HG02678 (cell line): ENCODE results near the gene COPB2.
"Not testable (repeated sequence)": the region's sequence is repeated elsewhere in the genome, so short reads cannot be mapped to it uniquely, and the experiment has no call there.

Experiments used
- ATAC-seq: cut with Tn5 transposase; IDR thresholded peaks from one replicate; pipeline ENCODE4 v1.9.1; 2021; ENCODE audit warnings: mild to moderate bottlenecking, moderate library complexity; ENCODE audit not compliant: unreplicated experiment

The COPB2 gene

GRCh38 chr3:139389552-139390368 lies at the start of gene COPB2:
COPB2 (minus strand) TSS chr3:139389647; CDS start chr3:139389550, 97 bp downstream.
- peak; percentile 98 for ATAC-seq

DNA sequence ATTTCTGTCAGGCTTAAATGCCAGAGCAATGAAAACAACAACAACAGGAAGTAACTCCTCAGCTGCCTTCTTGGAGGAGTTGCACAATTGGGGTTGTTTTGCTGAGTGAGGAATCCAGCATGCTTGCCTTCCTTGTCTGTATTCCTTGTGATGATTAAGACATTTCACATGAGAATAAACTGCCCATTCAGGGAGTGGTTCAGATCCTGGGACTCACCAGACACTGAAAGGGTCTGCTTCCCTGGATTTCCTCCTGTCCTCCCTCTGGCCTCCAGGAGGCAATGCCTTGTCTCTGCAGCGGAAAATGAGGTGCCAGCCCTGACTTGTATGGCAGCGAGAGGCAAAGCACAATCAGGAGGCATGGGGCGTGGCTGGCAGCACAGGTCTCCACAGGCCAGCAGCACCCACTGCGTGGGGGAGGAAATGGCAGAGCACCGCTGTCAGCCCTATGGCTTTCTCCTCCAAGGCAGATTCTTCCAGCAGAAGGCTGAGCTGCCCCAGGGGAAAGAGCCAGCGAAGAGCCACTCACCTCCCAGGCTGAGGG lies 45.4 kb upstream of the COPB2 start:
- no peak for ATAC-seq

- no peak for ATAC-seq
Measured at GRCh38 chr3:139434228-139434627, 44.8 kb upstream of the COPB2 start.

DNA sequence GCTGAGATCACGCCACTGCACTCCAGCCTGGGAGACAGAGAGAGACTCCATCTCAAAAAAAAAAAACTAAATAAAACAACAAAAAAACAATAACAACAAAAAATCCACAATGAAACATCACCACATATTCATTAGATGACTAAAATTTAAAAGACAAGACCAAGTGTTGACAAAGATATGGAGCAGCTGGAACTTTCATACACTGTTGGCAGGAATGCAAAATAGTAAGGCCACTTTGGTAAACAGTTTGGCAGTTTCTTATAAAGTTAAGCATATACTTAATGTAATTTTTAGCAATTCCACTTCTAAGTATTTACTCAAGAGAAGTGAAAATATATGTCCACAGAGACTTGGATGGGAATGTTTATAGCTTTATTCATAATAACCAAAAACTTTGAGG lies 43.6 kb upstream of the COPB2 start:
- no peak for ATAC-seq

DNA sequence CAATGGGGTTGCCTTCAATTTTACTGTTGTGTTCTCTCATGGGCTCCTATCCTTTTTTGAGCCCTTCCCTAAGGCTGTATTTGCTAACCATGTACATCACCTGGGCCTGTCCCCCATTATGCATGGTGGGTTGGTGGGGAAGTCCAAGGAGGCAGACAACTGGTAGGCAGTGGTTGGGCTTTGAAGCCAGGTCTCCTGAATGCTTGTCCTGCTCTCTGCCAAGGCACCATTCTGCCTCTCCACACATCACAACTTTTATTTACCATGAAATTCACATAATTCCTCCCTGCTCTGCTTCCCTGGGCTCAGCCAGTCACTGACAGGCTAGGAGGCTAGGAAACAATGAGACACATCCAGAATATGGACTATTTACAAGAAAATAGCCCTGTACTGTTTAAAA lies 41.0 kb upstream of the COPB2 start:
- ATAC-seq = no peak

- ATAC-seq = peak; percentile 76
Measured at GRCh38 chr3:139427283-139428060, 38.0 kb upstream of the COPB2 start.

- ATAC-seq = no peak
Measured at GRCh38 chr3:139425745-139426400, 36.4 kb upstream of the COPB2 start.

DNA sequence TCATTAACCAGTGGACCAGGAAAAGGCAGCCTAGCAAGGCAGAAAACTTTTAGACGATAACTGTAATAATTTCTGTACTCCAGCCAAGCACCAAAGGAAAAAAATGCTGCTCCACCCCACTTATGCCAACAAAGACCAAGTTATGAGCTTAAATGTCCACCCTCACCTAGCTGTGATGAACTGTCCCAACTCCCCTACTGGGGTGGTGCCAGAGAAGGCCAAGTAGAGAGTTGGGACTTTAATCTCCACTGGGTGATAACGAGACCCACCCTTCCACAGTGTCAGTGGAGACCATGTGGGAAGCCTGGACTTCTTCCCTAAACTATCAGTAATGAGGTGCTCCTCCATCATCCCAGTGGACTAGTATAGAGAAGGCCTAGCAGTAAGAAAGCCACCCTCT lies 33.8 kb upstream of the COPB2 start:
- no peak for ATAC-seq

- no peak for ATAC-seq
Measured at GRCh38 chr3:139421460-139421859, 32.0 kb upstream of the COPB2 start.

DNA sequence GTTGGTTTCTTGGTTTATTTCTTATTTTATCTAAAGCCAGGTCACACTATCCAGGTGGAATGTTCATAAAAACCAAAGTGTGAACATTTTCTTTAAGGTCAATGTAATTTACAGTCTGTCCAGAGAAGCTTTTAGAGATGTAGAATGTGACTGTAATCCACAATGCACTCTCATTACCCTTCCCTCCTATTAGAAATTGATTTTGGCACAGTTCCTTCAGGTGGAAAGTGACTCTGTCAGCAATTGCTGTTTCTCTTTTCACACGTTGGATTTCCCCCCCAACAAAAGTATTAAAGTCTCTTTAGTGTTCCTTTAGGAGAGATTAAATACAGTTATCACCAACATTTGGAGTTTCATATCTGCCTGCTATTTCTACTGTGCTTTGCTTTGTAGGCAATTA lies 31.6 kb upstream of the COPB2 start:
- no peak for ATAC-seq

DNA sequence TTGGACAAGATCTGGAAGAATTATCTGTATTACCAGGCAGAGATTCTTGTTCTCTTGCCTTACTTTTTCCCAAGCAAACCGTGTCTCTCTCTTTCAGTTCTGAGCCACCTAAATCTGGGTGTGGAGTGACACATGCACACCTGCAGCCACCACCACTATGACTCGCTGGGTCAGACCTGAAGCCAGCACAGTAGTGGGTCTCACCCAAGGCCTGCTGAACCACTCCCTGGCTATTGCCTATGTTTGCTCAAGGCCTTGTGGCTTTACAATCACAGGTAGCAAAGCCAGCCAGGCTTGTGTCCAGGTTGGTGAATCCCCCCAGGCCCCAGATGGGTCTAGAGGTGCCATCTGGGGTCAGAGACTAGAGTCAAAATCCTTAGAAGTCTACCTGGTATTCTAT lies 28.7 kb upstream of the COPB2 start:
- ATAC-seq = no peak

- no peak for ATAC-seq
Measured at GRCh38 chr3:139416275-139416674, 26.8 kb upstream of the COPB2 start.

- no peak for ATAC-seq
Measured at GRCh38 chr3:139414608-139415224, 25.3 kb upstream of the COPB2 start.

GRCh38 chr3:139412891-139413290 lies 23.4 kb upstream of the COPB2 start:
- not testable (repeated sequence) for ATAC-seq

DNA sequence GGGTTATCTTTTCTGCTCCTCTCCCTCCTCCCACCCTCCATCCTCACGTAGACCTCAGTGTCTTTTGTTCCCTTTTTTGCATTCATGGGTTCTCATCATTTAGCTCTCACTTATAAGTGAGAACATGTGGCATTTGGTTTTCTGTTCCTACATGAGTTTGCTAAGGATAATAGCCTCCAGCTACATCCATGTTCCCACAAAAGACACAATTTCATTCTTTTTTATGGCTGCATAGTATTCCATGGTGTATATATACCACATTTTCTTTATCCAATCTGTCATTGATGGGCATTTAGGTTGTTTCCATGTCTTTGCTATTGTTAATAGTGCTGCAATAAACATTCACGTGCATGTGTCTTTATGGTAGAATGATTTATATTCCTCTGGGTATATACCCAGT lies 11.7 kb upstream of the COPB2 start:
- ATAC-seq = not testable (repeated sequence)

DNA sequence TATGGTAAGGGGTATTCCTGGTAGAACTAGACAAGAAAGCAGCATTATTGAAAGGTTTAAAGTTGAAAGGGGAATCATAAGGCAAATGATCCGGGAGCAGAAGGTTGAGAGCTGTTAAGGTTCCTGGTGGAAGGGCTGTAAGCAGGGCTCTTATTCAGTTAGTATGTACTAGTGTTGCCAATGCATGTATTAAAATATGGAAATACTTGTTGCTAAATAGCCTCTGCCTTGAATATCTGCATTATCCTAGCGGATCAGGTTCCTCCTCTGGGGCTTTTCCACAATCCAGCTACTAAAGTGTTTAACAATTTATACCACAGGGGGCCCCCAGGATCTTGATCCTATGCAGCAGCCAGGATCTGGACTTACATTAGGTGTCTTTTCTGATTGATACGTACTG lies 7.3 kb upstream of the COPB2 start:
- ATAC-seq = no peak

- ATAC-seq = no peak
Measured at GRCh38 chr3:139394116-139394515, 4.7 kb upstream of the COPB2 start.

- peak; percentile 33 for ATAC-seq
Measured at GRCh38 chr3:139388821-139389551, 461 bp downstream of the COPB2 start.

DNA sequence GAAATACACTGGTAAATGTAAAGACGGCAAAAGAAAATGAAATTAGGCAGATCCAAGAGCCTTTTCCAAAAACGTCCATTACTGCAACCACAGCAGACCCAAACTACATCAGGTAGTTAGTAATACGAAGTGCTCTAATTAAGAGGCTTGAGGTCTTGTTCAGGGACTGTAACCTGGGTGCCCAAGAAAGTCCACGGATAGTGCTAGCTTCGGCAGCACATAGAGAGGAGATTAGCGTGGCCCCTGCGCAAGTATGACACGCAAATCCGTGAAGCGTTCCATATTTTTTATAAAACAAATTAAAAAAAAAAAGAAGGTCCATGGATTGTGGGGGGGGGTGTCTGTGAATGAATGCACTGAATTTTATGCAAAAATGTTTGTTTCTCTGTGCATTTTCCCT lies 1.4 kb downstream of the COPB2 start:
- no peak for ATAC-seq

DNA sequence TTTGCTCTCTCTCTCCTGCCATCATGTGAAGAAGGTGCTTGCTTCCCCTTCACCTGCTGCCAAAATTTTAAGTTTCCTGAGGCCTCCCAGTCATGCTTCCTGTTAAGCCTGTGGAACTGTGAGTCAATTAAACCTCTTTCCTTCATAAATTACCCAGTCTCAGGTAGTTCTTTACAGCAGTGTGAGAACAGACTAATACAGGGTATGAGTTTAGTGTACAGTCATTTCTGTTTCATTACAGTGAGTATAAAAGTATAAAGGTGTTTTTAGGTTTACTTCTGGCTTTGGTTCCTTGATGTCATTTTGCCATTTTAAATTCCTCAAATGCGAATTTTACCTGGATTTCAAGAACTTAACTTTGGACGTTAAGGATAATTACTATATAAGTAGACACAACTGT lies 7.2 kb downstream of the COPB2 start:
- ATAC-seq = not testable (repeated sequence)
